GM18499 (cell line): ENCODE measurements around the gene FAT1.

Source experiments
- ATAC-seq: cut with Tn5 transposase; IDR thresholded peaks from one replicate; pipeline ENCODE4 v1.9.1; 2021; ENCODE audit warnings: moderate number of reproducible peaks; ENCODE audit not compliant: insufficient read depth, unreplicated experiment

The FAT1 gene

DNA sequence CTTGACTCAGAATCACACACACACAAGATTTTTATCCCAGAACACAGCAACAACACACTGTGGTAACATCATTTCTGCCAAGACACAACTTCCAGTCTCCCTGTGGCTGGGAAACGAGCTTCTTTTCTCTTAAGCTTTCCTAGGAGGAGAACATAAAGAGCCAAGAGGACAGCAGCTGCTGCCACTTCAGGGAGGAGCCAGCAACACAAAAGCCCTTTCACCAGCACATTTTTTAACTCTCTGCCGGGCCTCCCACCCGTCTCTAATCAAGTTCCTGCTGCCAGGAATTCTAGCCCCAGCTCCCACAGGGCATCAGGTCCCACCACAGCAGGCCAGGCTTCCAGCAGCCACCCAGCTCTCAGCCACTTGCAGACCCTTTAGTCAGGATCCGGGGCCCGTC, 22.4 kb downstream of the FAT1 start:
- no peak for ATAC-seq

DNA sequence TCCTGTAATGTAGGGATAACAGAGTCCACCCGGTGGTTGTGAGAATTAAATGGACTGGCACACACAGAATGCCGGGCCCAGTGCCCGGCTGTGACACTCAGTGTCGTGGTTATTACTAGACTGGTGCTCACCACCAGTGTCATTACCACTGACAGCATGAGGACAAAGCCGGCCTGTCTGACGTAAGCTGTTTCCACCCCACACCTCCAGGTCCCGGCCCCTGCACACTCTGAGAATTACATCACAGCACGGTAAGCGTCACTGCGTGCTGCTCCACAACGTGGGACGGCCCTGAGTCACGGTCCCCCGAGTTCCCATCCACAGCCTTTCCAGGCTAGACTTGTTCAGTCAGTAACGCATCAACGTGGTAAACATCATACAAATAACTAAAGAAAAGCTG, 22.9 kb downstream of the FAT1 start:
- ATAC-seq, result no peak

DNA sequence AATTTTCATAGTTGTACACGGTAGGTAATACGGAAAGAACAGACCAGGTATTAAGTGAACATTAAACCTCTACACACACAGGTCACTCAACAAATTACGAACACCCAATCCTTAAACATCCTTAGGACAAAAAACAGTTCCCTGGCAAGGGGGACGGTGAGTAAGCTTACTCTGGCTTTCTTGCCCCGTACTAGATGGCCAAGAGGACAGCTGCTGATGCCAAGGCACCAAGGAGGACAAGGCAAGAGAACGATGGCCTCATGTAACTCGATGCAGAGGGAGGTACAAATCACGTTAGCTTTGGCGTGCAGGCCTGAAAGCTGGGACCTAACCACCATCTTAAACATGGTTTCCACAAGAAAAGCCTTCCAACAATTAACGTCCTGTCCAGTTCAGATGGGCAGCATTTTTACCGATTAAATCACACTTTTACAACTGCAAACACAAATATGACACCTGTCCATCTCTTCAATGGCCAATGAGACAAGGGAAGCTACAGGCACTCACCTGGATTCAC, 23.7 kb downstream of the FAT1 start:
- ATAC-seq, result no peak

DNA sequence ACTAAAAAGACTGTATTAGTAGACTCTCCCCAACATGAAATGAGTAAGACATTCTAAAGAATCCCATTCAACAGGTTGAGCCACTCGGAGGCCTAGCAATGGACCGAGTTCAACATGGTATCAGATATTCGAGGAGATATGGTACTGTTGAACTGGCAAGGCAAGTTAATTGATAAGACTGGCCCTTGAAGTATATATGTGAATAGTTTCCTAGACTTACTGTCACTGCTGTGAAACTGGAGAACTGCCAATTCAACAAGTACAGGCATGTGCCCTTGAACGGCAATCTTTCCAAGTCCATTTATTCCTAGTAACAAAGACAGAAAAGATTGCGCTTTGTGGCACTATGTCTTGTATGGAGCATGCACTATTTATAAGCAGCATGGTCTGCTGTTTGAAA, 24.4 kb downstream of the FAT1 start:
- ATAC-seq, result no peak

DNA sequence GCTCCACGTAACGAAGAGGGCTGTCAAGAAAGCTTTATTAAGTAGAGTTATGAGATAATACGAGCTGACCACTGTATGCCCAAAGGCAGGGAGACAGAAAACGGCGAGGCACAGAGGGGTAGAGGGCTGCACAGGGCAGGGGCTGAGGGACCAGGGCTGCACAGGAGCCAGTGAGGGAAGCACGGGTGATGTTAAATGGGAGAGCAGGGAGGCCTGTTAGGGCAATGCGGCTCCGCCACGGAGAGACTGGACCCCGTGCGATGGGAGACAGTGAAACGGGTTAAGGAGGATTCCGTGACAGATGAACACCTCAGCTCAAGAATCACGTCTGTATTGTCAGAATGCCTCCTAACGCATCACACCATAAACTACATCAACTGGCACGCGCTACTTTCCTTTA, 25.1 kb downstream of the FAT1 start:
- ATAC-seq, result no peak

DNA sequence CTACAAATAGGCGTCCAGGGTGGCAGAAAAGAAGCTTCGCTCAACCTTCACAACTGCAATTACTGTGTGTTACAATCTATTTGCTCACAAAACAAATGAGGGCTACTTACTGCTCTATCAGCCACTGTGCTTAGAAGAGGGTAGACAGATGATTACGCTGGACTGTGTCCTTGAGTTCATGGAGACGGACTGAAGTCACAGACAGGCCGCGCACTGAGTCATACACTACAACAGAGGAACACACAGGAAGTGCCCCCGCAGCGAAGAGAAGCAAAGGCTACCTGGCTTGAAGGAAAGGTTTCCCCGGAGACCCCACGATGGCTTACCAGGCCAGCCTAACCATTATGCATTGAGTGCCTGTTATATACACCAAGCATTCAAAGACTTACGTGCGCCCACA, 25.6 kb downstream of the FAT1 start:
- ATAC-seq, result no peak

DNA sequence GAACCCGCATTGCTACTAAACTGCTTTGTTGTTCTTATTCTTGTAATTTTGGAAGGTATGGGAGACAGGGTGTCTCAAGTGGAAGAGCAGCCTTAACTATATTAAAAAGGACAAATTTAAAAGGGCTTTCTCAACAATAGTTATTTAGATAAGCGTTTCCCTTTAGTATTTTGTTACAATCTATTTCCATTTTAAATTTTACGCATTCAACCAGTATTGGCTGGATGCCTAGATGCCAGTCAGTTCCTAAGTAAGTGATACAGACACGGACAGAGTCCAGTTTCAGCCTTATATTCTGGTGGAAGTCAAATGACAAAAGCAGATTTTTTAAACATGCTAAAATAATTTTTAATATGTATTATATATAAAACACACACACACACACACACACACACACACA, 28.3 kb downstream of the FAT1 start:
- no peak for ATAC-seq

DNA sequence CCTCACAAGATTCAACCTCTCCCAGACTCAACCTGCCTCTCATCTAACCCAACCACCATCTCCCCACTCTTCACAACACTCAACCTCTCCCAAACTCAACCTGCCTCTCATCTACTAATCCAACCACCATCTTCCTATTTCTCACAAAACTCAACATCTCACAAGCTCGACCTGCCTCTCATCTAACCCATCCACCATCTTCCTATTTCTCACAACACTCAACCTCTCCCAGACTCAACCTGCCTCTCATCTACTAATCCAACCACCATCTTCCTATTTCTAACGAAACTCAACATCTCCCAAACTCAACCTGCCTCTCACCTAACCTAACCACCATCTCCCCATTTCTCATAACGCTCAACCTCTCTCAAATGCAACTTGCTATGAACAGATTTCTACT, 29.8 kb downstream of the FAT1 start:
- ATAC-seq, result no peak

DNA sequence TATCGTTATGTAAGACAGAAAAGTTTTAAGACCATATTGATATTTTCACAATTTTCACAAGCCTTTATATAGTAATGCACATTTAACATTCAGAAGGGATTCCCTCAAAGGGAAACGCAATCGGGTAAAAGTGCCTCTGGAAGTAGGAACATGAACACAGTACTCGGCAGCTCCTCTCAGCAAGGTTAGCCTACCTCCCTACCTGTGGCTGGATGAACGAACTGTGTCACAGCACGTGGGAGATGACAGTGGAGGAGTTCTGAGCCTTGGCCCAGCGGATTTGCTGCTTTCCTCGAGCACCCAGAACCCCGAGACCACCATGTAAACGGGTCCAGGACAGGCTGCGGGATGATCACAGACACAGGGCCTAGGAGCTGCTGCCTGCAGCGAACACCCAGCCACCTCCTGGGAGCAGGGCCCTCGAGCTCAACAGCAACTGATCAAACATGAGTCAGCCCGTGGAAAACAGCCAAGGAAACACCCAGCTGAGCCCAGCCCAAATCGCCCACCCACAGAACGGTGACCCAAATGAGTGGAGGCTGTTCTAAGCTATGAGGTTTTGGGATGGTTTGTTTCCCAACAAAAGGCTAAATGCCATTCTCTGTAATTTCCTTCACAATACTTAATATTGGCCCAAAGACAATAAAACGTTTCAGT, 30.4 kb downstream of the FAT1 start:
- ATAC-seq, result no peak

DNA sequence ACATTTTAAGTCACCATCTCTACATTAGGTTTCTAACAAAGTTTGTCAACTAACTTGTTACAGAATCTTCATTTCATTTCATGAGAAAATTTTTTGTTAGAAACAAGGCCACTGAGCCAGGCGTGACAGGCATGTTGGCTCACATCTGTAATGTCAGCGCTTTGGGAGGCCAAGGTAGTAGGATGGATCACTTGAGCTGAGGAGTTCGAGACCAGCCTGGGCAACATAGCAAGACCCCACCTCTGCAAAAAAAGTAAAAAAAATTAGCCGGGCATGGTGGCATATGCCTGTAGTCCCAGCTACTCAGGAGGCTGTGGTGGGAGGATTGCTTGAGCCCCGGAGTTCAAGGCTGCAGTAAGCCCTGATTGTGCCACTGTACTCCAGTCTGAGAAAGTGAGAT, 32.3 kb downstream of the FAT1 start:
- no peak for ATAC-seq

DNA sequence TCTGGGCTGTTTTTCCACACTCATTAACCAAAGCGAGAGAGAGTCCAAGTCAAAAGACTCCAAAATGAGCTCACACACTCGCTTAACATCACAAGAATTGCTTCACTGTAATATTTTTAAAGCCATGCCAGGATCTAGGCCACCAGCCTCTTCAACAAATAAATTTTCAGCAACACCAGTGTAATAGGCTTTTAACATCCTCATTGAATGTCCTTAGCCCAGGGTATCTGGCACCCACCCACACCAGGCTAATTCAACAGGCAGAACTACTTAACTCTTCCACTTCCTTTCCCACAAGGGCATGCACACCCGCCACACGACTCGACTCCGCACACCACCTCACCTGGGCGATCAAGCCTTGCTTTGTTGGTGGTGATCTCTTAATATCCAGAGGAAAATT, 34.2 kb downstream of the FAT1 start:
- ATAC-seq, result no peak

DNA sequence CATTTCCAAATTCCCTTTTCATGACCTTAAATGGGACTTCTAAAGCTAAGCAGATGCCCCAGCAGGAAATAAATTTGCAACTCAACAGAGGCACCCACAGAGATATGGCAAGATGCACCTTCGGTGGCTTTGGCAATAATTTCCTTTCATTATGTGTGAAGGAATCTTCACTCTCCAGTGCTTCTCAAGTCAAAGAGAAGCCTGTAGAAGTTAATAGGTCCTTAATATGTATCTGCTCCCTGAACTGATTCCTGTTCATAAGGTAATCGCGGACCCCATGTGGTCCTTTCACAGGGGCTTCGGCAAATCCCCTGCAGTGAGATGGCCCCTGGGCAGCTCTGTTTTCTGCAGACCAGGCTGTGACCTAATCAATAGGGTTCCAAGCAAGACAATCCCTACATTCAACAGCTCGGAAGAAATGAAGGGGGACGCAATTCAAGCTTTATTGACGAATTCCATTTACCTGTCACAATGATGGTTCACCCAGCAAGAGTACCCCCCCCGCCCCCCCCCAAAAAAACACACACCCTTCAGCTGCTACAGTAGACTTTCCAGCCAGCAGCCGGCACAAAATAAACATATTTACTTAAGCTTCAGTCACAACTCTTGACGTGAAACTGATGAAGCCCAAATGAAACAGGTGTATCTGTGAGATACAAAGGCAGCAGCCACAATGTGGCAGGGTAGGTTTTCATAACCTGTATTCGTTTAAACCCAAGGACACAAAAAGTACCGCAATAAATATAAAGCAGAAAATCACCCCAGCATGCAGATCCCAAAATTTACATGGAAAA, 35.3 kb downstream of the FAT1 start:
- no peak for ATAC-seq

DNA sequence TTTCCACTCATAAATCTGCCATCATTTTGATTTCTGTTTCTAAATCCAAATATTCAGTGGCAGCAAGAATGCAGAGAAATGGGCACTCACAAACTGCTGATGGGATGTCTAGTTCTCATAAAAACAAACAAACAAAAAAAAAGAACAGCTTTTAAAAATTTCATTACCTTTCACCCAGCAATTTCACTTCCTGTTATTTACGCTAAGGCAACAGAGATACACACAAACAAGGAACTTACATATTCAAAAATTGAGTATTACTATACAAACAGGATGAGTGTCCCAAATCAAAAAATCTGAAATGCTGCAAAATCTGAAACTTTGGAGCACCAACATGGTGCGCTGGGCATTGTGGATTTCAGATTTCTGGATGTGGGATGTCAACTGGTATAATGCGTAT, 36.4 kb downstream of the FAT1 start:
- no peak for ATAC-seq

DNA sequence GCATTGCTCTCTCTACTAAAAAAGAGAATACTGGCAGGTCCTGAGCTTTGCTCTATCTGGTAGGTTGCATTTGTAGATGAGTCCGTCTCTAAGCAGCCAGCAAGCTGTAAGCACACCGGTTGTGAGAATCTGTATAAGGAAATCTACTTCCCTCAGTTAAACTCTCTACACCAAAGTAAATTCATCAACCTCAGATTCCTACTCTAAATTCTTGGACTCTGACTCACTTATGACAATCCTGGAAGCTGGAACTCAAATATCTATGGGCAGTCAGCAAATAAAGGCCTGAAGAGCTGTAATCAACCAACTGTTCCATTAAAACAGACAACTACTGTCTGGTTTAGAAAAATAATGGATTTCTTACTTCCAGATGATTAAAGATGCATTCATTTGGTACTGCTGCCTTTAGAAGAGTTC, 37.9 kb downstream of the FAT1 start:
- ATAC-seq, result no peak

DNA sequence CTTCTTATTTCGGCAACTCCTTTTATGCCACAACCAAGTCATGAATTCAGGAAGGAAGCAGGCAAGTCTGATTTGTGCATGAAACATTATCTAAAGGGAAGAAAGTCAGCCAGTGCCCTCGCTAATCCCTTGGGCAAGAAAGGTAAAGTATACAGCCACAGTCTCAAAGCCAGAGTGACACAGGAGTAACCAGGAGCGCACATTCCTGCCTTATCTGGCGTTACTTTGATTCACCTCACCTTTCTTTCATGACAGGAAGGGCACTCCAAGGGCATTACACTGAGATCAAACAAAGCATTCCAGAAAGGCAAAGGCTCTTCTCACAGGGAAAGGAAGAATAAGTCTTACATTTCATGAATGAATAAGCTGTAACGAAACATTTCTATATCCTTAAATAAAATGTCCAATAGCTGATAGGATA, 38.8 kb downstream of the FAT1 start:
- no peak for ATAC-seq

DNA sequence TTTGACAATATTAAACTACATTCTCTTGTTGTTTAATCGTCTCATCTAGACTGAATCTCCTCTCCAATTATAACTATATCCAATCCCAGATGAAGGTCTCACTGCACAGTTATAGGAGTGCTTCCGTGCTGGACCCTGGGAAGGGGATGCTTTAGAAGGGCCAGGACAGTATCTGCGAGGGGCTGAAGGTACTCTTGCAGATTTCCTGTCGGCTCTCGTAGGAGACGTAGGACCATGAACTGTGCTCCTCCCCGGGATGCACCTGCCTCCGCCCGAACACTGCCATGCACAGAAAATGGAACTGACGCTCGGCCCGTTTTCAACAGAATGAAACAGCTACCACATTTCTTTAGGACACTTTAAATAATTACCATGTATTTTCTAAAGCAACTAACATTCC, 39.4 kb downstream of the FAT1 start:
- ATAC-seq, result no peak

DNA sequence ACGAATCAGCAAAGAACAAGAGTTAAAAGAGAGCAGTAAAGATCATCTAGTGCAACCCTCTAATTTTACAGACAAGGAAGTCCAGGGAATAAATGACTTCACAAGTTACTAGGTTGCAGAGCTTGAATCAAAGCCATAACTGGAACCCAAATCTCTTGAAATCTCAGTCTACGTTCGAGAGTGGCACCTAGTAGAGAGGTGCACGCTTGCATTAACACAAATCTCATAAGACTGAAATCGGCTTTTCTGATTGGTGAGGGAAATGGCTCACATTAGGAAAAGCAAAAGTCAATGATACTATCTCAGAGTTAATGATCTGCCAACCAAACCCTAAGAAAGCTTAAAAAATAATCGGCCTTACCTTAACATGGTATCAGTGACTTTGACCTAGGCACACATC, 43.0 kb downstream of the FAT1 start:
- no peak for ATAC-seq

DNA sequence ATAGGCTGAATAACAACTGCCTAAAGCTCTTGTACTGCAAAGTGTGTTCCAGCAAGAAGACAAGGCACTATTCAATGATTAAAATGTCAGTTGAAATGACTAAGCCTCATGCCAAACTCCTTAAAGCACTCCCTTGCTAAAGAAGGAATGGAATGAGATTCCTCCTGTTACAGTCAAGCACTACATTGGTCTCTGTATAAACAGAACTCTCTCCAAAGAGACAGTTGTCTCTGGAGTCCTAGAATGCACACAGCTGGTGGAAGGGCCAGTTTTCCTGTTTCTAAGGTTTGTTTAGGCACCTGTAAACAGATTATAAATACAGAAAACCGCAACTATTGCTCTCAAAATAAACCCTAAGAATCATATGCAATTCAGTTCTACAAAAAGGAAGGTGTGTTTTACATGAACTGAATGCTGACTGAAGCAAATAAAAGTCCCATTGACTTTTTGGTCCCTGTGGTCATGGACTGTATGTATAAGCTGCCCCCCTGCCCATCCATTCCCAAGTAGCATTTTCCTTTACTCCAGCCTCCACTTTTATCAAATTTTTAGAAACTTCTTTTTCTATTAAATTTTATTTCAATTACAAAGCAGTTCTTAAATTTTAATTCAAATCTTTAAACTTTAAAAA, 47.0 kb downstream of the FAT1 start:
- ATAC-seq, result no peak

DNA sequence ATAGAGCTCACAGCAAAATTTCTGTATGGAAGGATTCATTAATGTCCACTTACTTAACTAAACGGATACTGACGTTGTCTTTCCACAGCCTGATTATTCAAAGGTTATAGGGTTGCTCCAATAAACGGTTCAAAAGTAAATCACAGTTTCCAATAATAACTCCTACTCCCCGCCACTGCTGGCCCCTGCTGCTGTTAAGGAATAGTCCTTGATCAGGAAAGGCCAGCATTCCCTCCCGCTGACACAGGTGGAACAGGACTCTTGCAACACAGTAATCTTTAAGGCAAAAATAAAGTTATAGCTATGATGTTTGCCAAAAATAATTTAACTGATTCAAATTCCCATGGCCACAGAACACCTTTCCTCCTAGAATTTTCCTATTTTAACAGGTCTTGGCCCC, 53.9 kb downstream of the FAT1 start:
- ATAC-seq, result no peak

DNA sequence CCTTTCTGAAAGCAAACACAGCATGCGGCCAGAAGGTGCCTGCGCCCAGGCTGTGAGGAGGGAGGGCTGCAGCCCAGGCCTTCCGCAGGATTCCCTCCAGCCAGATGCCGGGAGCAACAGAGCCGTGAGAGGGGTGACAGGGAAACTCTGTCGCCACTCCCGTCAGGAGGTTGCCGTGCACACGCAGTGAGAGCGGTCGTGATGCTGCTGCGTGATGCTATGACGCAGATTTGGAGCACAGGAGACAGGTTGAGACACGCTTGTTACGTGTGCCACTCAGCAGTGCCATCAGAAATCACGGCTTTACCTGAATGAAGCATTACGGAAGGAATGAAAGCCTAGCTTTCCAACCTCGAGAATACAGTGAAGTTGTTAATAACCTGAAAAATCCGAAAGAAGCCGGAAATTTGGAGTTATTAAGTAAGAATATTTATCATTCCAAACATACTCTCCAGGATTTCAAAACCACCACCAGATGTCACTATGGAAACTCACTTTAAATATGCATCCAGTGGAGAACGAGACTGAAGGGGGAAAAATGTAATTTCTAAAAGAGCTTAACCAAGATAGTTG, 54.4 kb downstream of the FAT1 start:
- no peak for ATAC-seq

DNA sequence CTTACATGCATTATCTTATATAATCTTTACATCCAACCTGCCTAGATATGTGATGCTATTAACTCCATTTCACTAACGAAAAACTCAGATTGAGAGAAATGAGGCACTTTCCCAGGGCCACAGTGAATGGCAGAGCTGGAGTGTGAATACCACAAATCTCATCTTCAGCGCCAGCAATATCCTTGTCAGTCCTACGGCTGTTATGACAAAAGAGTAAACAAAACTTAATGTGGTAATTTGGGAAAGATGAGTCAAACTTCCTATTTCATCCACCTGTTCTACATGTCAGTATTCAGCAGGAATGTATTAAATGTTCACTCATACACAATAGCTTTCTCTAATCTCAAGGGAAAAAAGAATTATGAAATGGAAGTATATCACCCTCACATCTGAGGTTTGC, 56.9 kb downstream of the FAT1 start:
- ATAC-seq, result no peak
